SK-N-SH treated with all-trans-retinoic acid at 6 μM for 48 hours (cell line): ENCODE measurements around the gene CHST9.

Experiments
- ZC3H10 ChIP-seq: fragments of 250-450 bp; sonication (Bioruptor Pico); IDR thresholded peaks from 2 replicates; pipeline ENCODE4 v1.5.1; 2021; ENCODE audit warnings: mild to moderate bottlenecking, moderate library complexity
- ZNF565 ChIP-seq: fragments of 450-650 bp; formaldehyde crosslinking; conservative IDR thresholded peaks from 2 replicates; pipeline ENCODE4 v1.5.0; 2020; ENCODE audit warnings: low read depth, mild to moderate bottlenecking, moderate library complexity

DNA sequence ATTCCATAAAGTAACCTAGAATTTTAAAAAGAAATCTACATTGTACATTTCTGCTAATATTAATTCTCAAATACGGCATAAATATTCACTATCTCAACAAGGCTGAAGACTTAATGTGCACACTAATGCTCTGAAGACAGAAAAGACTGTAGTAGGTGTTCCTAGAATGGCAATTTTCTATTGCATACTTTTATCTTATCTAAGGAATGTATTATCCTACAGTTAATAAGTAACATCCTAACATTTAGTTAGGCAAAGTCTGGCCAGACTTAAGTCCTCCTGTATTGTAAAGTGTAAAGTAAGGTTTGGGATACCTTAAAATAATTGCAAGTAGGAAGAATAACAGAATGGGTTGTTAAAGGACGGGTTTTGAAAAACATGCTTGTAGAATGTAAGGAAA, 42.2 kb downstream of the CHST9 start:
- TF ChIP-seq ZNF565 (CRISPR knock-in tag): no peak
- TF ChIP-seq ZC3H10 (CRISPR knock-in tag): no peak
